Hindlimb muscle (tissue), 1 donor: ENCODE data around the gene CTSA. TPM values are rescaled to one million over a fixed set of nuclear protein-coding genes. Genes with fewer than 3 reads are reported as not detected.
A peak's percentile ranks its signal among the peaks of the same experiment; 100 is the strongest.
"Not testable (repeated sequence)": the region's sequence is repeated elsewhere in the genome, so short reads cannot be mapped to it uniquely, and the experiment has no call there.

Source experiments
- DNase-seq: peaks from one replicate; pipeline ENCODE4 v3.0.0-alpha.2; 2013
- polyA plus RNA-seq: library from polyadenylated mRNA; unstranded; fragments of 120-200 nt; gene quantifications from one replicate; pipeline ENCODE4 v1.2.1, GENCODE V29; 2013; ENCODE audit not compliant: insufficient read length

The CTSA gene
- polyA plus RNA-seq, 1 donor: 68.0 TPM

DNA sequence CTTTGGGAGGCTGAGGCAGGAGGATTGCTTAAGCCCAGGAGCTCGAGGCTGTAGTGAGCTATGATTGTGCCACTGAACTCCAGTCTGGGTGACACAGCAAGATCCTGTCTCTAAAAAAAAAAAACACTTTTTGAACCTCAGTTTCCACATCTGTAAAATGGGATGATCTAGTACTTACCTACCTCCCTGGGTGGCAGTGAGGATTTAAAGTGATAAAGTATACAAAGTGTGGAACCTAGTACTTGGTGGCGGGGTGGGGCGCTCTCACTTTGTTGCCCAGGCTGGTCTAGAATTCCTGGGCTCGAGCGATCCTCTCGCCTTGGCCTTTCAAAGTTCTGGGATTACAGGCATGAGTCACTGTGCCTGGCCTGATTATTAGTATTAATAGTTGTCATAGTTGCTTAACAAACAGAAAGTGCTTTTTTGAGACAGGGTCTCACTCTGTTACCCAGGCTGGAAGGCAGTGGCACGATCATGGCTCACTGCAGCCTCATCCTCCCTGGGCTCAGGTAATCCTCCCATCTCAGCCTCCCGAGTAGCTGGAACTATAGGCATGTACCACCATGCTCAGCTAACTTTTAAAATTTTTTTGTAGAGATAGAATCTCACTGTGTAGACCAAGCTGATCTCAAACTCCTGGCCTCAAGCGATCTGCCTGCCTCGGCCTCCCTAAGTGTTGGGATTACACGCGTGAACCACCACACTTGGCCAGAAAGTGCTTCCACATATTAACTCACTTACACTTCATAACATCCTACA is 27.8 kb downstream of the CTSA start:
- DNase-seq: no peak

DNA sequence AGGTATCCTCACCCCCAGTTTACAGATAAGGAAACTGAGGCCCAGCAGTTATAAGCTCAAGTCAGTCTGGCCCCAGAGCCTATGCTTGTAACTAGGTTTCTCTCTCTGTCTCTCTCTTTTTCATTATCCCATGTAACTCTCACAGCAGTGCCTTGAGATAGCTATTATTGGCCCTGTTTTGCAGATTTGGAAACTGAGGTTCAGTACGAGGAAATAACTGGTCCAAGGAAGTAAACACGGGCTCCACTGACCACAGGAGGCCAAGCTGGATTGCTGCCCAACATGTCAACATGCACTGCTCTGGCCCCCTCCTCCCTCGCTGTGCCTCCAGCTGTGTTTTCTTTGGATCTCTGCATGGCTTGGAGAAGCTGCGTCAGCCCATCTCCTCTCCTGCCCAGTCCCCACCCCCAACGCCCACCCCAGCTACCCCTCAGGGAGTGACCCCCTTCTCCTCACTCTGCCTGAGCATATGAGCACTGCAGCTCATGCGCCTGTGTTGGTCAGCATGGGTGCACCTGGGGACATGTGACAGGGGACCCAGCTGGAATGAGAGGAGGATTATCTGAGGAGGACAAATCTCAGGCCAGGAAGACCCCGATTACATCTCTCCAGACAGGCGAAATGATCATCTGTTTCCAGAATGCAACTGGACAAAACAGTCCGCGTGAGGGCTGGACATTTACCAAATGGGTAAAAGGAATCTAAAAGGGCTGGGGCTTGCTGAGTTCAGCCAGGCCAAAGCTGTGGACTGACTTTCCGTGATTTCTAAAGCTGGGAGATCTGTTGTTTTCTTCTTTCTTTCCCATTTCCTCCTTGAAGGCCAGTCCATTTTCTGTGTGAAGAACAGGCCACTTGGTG is 28.6 kb downstream of the CTSA start:
- peak; percentile 70 for DNase-seq

- no peak for DNase-seq
These were observed 29.6 kb downstream of the CTSA start for GRCh38 chr20:45920462-45921336.

GRCh38 chr20:45921337-45922189 is 30.4 kb downstream of the CTSA start:
- DNase-seq: no peak

DNA sequence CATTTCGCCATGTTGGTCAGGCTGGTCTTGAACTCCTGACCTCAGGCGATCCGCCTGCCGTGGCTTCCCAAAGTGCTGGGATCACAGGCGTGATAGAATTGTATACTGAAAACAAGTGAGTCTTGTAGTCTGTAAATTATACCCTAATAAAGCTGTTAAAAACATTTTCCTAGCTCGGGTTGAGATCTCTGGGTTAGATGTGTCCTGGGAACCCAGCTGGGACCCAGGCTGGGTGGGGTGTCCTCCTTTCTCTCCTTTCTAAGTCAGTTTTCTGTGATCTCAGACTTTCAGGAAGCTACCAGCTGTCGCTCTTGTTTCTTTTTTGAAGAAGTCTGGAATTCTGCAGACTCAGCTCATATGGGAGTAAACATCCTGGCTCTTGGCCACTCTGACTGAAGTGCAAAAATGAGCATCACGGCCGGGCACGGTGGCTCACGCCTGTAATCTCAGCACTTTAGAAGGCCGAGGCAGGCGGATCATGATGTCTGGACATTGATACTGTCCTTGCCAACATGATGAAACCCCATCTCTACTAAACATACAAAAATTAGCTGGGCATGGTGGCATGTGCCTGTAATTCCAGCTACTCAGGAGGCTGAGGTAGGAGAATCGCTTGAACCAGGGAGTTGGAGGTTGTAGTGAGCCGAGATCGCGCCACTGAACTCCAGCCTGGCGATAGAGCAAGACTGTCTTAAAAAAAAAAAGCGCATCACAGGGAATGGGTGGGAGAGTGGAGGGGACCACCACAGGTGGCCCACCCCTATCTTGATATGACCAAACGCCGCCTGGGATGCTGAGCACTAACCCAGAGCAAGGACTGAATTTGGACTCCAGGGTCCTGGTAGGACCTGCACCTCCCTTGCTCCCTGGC is 33.5 kb downstream of the CTSA start:
- DNase-seq: peak; percentile 56

GRCh38 chr20:45925821-45926506 is 34.8 kb downstream of the CTSA start:
- DNase-seq: no peak

- DNase-seq: no peak
These were observed 35.6 kb downstream of the CTSA start for GRCh38 chr20:45926731-45927070.

DNA sequence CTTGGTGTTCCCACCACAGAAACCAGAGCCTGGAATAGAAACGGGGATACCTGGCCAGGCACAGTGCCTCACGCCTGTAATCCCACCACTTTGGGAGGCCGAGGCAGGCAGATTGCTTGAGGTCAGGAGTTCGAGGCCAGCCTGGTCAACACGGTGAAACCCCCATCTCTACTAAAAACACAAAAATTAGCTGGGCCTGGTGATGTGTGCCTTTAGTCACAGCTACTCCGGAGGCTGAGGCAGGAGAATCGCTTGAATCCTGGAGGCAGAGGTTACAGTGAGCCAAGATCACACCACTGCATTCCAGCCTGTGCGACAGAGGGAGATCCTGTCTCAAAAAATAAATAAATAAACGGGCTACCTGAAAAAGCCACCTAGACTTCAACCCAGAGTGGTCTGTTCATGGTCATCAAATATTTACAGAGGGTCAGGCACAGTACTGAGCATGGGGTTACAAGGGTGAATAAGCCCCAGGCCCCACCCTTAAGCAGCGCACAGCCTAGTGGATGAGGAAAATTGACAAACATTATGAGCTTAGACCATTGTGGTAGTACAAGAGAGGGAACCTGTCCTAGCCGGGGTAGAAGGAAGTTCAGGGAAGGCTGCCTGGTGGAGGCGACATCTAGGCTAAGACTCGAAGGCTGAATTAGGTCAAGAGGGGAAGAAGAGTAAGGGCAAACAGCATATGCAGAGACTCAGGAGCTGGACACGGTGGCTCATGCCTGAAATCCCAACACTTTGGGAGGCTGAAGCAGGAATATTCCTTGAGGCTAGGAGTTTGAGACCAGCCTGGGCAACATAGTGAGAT is 36.1 kb downstream of the CTSA start:
- DNase-seq: no peak

GRCh38 chr20:45931680-45932079 is 40.5 kb downstream of the CTSA start:
- DNase-seq: not testable (repeated sequence)

DNA sequence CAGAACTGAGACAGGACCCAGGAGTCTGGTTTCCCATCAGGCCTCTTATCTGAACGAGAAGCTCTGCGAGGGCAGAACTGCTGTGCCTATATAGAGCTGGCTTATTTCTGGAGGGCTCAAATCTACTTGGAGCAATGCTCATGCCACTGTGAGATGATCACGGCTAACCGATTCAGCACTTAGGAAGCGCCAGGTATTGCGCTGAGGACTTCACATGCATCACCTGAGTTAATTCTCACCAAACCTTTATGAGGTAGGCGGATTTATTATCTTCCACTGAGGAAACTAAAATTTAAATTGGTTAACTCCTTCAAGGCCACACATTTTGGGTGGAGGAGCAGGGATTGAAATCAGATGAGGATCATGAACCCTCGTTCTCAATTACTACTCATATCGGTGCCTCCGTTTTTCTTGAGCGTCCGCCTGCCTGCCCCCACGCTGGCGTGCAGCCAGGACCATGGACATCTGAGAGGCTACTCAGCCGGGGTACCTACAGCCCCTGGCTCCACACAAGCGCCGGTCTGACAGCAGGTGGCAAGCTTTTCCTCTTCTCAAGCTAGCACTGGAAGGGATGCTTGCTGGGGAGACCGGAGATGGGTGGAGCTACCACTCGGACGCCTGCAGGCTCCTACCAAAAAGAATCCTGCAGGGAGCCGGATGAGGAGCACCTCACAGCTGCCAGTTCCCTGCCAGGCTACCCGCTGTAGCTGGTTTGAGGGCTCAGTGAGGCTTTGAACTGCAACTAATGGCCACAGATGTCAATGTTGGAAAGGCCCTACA is 42.3 kb downstream of the CTSA start:
- peak; percentile 55 for DNase-seq

GRCh38 chr20:45934046-45934585 is 43.0 kb downstream of the CTSA start:
- DNase-seq: no peak

DNA sequence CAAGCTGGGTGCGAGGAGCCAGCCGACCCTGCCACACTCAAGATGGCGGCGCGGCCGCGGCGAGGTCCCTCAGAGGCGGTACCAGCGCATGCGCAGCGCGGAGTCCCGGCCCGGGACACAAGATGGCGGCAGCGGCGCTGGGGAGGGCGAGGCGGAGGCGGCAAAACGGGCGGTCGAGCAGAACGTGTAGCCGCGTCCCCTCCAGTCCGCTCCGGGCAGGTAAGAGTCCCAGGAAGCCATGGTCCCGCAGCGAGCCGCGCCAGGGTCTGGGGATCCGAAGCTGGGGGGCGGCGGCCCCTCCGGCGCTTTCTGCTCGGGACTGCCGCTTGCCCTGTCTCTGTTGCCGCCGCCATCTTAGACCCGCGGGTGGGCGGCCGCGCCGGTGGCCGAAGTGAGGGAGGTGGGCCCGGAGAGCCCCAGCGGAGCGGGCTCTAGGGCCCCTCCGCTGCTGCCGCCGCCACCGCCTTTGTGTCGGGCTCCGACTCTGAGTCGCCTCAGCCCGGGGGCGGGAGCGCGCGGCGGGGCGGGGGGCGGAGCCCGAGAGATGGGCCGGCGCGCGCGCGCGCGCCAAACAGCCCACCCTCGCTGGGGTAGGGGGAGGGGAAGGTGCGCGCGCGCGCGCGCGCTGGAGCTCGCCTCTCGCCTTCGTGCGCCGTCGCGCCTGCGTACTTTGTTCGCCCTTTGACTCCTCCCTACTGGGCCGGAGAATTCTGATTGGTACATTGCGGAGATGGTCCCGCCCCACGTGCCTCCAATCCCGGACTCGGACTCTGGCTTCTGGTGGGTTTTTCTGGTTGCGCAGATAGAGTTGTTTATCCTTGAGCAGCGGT is 43.7 kb downstream of the CTSA start, which contains the start of gene PCIF1:
TSS of gene PCIF1 (plus strand) at position 98 of the 830 bp plus-strand sequence. CDS start 4,317 bp downstream, outside the sequence.
- peak; percentile 100 for DNase-seq

GRCh38 chr20:45935416-45936046 is 44.4 kb downstream of the CTSA start:
- DNase-seq: no peak

GRCh38 chr20:45937765-45938164 is 46.6 kb downstream of the CTSA start:
- no peak for DNase-seq

DNA sequence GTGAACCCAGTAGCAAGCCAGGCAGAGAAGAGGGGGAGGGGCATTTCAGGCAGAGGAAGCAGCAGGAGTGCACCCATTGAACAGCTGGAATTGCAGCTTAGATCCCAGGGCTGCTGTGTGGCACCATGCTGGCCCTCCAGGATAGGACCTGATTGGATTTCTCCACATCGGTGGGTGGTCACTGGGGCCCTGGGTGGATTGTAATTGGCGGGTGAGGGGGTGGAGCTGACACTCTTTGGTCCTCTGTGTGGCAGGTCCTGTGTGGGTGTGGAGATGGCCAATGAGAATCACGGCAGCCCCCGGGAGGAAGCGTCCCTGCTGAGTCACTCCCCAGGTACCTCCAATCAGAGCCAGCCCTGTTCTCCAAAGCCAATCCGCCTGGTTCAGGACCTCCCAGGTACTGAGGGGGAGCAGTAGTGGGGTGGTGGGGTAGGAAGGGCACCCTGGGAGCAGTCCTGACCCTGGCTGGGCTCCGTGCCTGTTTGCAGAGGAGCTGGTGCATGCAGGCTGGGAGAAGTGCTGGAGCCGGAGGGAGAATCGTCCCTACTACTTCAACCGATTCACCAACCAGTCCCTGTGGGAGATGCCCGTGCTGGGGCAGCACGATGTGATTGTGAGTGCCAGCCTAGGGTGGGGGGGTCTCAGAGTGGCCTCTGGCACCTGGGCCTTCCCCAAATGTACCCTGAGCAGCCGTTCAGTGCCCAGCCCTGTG is 47.7 kb downstream of the CTSA start:
- DNase-seq: no peak

- no peak for DNase-seq
These were observed 48.9 kb downstream of the CTSA start for GRCh38 chr20:45940053-45940452.
